ENCODE results near the gene STC2.

DNA sequence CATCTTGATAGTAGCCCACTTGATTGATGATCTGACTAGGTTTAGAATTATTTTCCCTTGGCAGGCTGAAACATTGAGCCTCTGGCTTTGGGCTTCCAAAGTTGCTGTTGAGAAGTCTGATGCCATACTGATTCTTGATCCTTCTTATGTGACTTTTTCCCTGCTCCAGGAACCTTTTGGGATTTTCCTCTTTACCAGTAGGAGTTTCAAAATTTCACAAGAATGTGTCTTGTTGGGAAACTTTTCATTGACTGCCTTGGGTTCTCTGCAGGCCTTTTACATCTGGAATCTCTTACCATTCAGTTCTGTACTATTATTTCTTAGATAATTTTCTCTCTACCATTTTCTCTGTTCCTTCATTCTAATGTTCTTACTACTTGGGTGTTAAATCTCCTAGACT lies 20.0 kb downstream of the STC2 start:
- TF ChIP-seq, protein P1, sequence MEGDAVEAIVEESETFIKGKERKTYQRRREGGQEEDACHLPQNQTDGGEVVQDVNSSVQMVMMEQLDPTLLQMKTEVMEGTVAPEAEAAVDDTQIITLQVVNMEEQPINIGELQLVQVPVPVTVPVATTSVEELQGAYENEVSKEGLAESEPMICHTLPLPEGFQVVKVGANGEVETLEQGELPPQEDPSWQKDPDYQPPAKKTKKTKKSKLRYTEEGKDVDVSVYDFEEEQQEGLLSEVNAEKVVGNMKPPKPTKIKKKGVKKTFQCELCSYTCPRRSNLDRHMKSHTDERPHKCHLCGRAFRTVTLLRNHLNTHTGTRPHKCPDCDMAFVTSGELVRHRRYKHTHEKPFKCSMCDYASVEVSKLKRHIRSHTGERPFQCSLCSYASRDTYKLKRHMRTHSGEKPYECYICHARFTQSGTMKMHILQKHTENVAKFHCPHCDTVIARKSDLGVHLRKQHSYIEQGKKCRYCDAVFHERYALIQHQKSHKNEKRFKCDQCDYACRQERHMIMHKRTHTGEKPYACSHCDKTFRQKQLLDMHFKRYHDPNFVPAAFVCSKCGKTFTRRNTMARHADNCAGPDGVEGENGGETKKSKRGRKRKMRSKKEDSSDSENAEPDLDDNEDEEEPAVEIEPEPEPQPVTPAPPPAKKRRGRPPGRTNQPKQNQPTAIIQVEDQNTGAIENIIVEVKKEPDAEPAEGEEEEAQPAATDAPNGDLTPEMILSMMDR (IDR thresholded peaks at IDR 0.05; ENCODE audit: low read length) = no peak
- TF ChIP-seq EZH2 (IDR thresholded peaks at IDR 0.05; ENCODE audit: borderline replicate concordance, low read length) = no peak
